HL-60 (cell line): ENCODE data around the gene PPP1R13L.

Experiments
- DNase-seq, 2 experiments: peaks; one replicate each; pipeline ENCODE4 v3.0.0-alpha.2; 2010 to 2020; ENCODE audit warnings: low read depth in 1 of 2, low spot score in 1 of 2
- H3K27ac ChIP-seq: fragments of 250-450 bp; sonication (Bioruptor Pico); replicated peaks from 2 replicates; pipeline ENCODE4 v1.5.1; 2020; ENCODE audit warnings: mild to moderate bottlenecking, moderate library complexity
- H3K27me3 ChIP-seq: fragments of 250-450 bp; sonication (Bioruptor Pico); 2 replicates; pipeline ENCODE4 v1.5.1; 2021; ENCODE audit warnings: mild to moderate bottlenecking, moderate library complexity; ENCODE audit not compliant: insufficient read depth, poor library complexity, severe bottlenecking
- H3K4me3 ChIP-seq: replicated peaks from 2 replicates; pipeline ENCODE4 v1.5.1; 2011; ENCODE audit warnings: mild to moderate bottlenecking, control low read depth, low read length; ENCODE audit not compliant: insufficient read depth
- CTCF ChIP-seq: IDR thresholded peaks from one replicate; pipeline ENCODE4 v1.5.1; 2011; ENCODE audit warnings: low read length, control low read depth, inconsistent platforms; ENCODE audit not compliant: insufficient read depth
- GABPA ChIP-seq: IDR thresholded peaks from 2 replicates; pipeline ENCODE4 v1.6.1; 2012; ENCODE audit warnings: low read depth
- POLR2AphosphoS5 ChIP-seq: IDR thresholded peaks from 2 replicates; pipeline ENCODE4 v1.6.1; 2012; ENCODE audit warnings: low read depth
- SPI1 ChIP-seq: IDR thresholded peaks from 2 replicates; pipeline ENCODE4 v1.6.1; 2012; ENCODE audit warnings: low read depth, mild to moderate bottlenecking, borderline replicate concordance
- long read RNA-seq: library from polyadenylated mRNA; unstranded; transcript quantifications from one replicate; pipeline ENCODE4 v2.0.0, GENCODE V29; 2020
- TF ChIP-seq, protein P1 (sequence below): IDR thresholded peaks from 2 replicates; pipeline ENCODE4 v1.6.1; 2012; ENCODE audit warnings: low read depth; ENCODE audit not compliant: insufficient replicate concordance

Gene PPP1R13L
- long read RNA-seq, partial matches to known transcripts, result 1 of 3 reads
- long read RNA-seq, other reads (novel, unspliced or antisense), result 0 of 3 reads

DNA sequence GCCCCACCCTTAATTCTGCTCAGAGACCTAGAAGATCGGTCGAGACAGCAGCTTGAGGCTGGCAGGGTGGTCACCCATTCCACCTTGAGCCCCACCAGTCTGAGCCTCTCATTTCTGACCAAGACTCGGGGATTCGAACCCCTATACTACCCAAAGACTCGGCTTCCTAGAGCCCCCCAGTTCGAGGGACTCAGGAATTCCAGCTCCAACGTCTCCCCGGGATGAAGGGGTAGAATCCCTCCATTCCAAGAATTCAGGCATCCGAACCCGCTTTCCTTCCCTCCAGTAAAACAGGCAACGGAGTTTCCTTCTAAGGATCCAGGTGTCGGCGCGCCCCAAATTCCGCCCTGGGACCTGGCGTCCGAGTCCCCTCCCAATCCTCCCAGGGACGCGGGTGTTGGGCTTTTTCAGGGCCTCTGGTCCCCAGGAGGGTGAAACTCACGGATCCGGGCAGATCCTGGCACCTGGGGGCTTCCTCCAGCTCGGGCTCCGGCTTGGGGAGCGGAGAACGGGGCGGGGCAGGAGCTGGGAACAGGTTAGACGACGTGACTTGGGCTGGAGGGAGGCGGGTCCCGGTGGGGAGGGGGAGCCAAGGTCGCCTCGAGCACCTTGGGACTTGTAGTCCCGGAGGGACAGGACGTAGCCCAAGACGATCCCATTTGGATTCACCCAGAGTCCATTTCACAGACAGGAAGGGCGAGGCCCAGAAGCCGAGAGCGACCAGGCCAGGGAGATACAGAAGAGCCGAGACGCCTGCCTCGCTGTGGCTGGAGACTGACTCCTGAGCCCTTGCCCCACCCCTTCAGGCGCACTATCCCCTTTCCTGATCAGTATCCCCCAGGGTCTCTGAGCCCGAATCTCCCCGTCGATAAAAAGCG lies at the start of gene PPP1R13L:
PPP1R13L (minus strand) TSS at position 513 of the 878 bp plus-strand sequence. CDS start 6,751 bp downstream, outside the sequence.
- no peak for DNase-seq
- no peaks in the 10 kb centered on the region for H3K27me3 ChIP-seq
- peak within 1 kb of the TSS; percentile 99 for H3K4me3 ChIP-seq
- H3K27ac ChIP-seq, result peak within 1 kb of the TSS; percentile 99
- no peak for TF ChIP-seq CTCF
- no peak for TF ChIP-seq POLR2AphosphoS5
- no peak for TF ChIP-seq GABPA

DNA sequence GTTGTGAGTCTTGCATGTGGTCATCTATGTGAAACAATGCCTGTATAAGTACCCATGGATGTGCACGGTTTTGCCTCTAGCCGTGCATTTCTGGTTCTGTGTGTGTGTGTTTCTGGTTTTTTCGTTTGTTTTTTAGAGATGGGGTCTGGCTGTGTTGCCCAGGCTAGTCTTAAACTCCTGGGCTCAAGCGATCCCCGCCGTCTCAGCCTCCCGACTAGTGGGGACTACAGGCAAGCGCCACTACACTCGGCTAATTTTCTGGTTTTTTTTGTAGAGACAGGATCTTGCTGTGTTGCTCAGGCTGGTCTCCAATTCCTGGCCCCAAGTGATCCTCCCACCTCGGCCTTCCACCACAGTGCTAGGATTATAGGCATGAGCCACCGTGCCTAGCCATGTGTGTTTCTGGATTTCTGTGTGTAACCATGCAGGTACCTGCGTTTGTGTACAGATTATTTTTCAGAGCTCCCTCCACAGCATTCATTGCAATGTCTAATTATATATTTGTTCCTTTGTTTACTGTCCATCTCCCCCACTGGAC lies 47.0 kb upstream of the PPP1R13L start:
- no peak for DNase-seq
- TF ChIP-seq POLR2AphosphoS5 (no peak), CTCF (no peak), GABPA (no peak), SPI1 (no peak)
- TF ChIP-seq, protein P1, sequence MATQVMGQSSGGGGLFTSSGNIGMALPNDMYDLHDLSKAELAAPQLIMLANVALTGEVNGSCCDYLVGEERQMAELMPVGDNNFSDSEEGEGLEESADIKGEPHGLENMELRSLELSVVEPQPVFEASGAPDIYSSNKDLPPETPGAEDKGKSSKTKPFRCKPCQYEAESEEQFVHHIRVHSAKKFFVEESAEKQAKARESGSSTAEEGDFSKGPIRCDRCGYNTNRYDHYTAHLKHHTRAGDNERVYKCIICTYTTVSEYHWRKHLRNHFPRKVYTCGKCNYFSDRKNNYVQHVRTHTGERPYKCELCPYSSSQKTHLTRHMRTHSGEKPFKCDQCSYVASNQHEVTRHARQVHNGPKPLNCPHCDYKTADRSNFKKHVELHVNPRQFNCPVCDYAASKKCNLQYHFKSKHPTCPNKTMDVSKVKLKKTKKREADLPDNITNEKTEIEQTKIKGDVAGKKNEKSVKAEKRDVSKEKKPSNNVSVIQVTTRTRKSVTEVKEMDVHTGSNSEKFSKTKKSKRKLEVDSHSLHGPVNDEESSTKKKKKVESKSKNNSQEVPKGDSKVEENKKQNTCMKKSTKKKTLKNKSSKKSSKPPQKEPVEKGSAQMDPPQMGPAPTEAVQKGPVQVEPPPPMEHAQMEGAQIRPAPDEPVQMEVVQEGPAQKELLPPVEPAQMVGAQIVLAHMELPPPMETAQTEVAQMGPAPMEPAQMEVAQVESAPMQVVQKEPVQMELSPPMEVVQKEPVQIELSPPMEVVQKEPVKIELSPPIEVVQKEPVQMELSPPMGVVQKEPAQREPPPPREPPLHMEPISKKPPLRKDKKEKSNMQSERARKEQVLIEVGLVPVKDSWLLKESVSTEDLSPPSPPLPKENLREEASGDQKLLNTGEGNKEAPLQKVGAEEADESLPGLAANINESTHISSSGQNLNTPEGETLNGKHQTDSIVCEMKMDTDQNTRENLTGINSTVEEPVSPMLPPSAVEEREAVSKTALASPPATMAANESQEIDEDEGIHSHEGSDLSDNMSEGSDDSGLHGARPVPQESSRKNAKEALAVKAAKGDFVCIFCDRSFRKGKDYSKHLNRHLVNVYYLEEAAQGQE, result no peak
- H3K4me3 ChIP-seq, result no peak overlapping the region
- H3K27ac ChIP-seq, result no peak overlapping the region
- H3K27me3 ChIP-seq, result no peaks in the 10 kb centered on the region

GRCh38 chr19:45451131-45451849 lies 46.4 kb upstream of the PPP1R13L start:
- no peaks in the 10 kb centered on the region for H3K27me3 ChIP-seq
- TF ChIP-seq CTCF (no peak), SPI1 (no peak), POLR2AphosphoS5 (no peak), GABPA (no peak)
- TF ChIP-seq, protein P1, result no peak
- peak overlapping the region; percentile 85 for H3K27ac ChIP-seq
- H3K4me3 ChIP-seq, result peak overlapping the region; percentile 53
- peak in 1 of 2 experiments; percentile 19 for DNase-seq
